Measurements from ENCODE around the gene GDPD4.

DNA sequence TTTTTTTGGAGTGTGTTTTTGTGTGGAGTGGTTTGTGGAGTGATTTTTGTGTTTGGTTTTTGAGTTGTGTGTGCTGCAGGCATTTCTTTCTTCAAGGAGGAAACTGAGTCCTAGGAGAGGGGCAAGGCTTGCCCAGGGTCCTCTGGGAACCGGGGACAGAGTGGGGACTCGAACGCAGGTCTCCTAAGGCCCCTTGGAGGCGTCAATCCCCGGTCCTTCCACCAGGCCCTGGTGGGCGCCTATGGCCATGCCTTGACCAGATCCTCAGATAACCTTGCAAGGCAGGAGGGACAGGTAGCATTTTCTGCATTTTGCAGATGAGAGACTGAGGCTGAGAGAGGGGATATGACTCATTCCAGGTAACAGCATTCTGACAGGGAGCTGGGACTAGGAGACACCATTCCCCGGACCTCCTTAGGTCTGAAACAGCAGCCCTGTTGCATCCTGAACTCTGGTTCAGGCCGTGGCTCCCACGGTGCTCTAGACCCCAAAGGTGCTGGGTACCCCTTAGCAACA, 134.3 kb downstream of the GDPD4 start:
- TF ChIP-seq, protein P1, sequence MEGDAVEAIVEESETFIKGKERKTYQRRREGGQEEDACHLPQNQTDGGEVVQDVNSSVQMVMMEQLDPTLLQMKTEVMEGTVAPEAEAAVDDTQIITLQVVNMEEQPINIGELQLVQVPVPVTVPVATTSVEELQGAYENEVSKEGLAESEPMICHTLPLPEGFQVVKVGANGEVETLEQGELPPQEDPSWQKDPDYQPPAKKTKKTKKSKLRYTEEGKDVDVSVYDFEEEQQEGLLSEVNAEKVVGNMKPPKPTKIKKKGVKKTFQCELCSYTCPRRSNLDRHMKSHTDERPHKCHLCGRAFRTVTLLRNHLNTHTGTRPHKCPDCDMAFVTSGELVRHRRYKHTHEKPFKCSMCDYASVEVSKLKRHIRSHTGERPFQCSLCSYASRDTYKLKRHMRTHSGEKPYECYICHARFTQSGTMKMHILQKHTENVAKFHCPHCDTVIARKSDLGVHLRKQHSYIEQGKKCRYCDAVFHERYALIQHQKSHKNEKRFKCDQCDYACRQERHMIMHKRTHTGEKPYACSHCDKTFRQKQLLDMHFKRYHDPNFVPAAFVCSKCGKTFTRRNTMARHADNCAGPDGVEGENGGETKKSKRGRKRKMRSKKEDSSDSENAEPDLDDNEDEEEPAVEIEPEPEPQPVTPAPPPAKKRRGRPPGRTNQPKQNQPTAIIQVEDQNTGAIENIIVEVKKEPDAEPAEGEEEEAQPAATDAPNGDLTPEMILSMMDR (conservative IDR thresholded peaks at IDR 0.05; ENCODE audit: low read length), result no peak
- TF ChIP-seq EZH2phosphoT487 (IDR thresholded peaks at IDR 0.05; ENCODE audit: borderline replicate concordance), result no peak
